Ammon's horn (tissue), 1 donor: ENCODE results near the gene RAD50.
"Not testable (repeated sequence)": the region's sequence is repeated elsewhere in the genome, so short reads cannot be mapped to it uniquely, and the experiment has no call there.

Experiments used
- DNase-seq: peaks from one replicate; pipeline ENCODE4 v3.0.0-alpha.2; 2016; ENCODE audit warnings: low spot score

The RAD50 gene

GRCh38 chr5:132633587-132633986, 76.8 kb downstream of the RAD50 start:
- DNase-seq = not testable (repeated sequence)

GRCh38 chr5:132635873-132636272, 79.1 kb downstream of the RAD50 start:
- DNase-seq = no peak

GRCh38 chr5:132637241-132637640, 80.5 kb downstream of the RAD50 start:
- no peak for DNase-seq

- no peak for DNase-seq
Observed at GRCh38 chr5:132639706-132640130, 82.9 kb downstream of the RAD50 start.

GRCh38 chr5:132640613-132641012, 83.8 kb downstream of the RAD50 start:
- DNase-seq = no peak

GRCh38 chr5:132641241-132641723, 84.5 kb downstream of the RAD50 start:
- no peak for DNase-seq

- DNase-seq = no peak
Observed at GRCh38 chr5:132641841-132642240, 85.1 kb downstream of the RAD50 start.

- no peak for DNase-seq
Observed at GRCh38 chr5:132644177-132644576, 87.4 kb downstream of the RAD50 start.

GRCh38 chr5:132646583-132647266, 89.9 kb downstream of the RAD50 start:
- no peak for DNase-seq

GRCh38 chr5:132647473-132647872, 90.7 kb downstream of the RAD50 start:
- no peak for DNase-seq

GRCh38 chr5:132648355-132648754, 91.6 kb downstream of the RAD50 start:
- DNase-seq = no peak

GRCh38 chr5:132651838-132652469, 95.2 kb downstream of the RAD50 start:
- DNase-seq = no peak

- no peak for DNase-seq
Observed at GRCh38 chr5:132653716-132654115, 96.9 kb downstream of the RAD50 start.

- DNase-seq = peak; percentile 18
Observed at GRCh38 chr5:132655821-132656773, 99.3 kb downstream of the RAD50 start.

GRCh38 chr5:132656774-132657355, 100.1 kb downstream of the RAD50 start:
- no peak for DNase-seq

GRCh38 chr5:132657676-132658380, 101.1 kb downstream of the RAD50 start, which contains the start of gene IL13:
IL13 (plus strand) TSS chr5:132658173; CDS start chr5:132658187, 14 bp downstream.
- DNase-seq = no peak

GRCh38 chr5:132658381-132659302, 101.9 kb downstream of the RAD50 start:
- peak; percentile 28 for DNase-seq

- DNase-seq = no peak
Observed at GRCh38 chr5:132659598-132660493, 103.1 kb downstream of the RAD50 start.
